Skeletal muscle satellite cell (primary cell): ENCODE data around the gene FOXG1.

Source experiments
- H3K27me3 ChIP-seq: 2 replicates; pipeline ENCODE4 v1.7.0; 2013; ENCODE audit warnings: low read length; ENCODE audit not compliant: control insufficient read depth, insufficient read depth
- H3K36me3 ChIP-seq: 2 replicates; pipeline ENCODE4 v1.7.0; 2013; ENCODE audit warnings: mild to moderate bottlenecking, control low read depth, low read length; ENCODE audit not compliant: insufficient read depth
- H3K4me1 ChIP-seq: 2 replicates; pipeline ENCODE4 v1.7.0; 2013; ENCODE audit warnings: low read length; ENCODE audit not compliant: control insufficient read depth, insufficient read depth
- H3K4me2 ChIP-seq: 2 replicates; pipeline ENCODE4 v1.7.0; 2013; ENCODE audit warnings: mild to moderate bottlenecking, low read length
- H3K4me3 ChIP-seq: 2 replicates; pipeline ENCODE4 v1.7.0; 2013; ENCODE audit warnings: low read length
- H3K9ac ChIP-seq: 2 replicates; pipeline ENCODE4 v1.7.0; 2013; ENCODE audit warnings: mild to moderate bottlenecking, low read depth, low read length, moderate library complexity
- H3K9me3 ChIP-seq: replicated peaks from 2 replicates; pipeline ENCODE4 v1.7.0; 2013; ENCODE audit warnings: mild to moderate bottlenecking, control low read depth, low read length

FOXG1 gene

GRCh38 chr14:28782301-28782700 lies 15.7 kb downstream of the FOXG1 start:
- Histone ChIP-seq H3K4me2 (no peak overlapping the region), H3K9ac (no peak overlapping the region), H3K36me3 (no peaks in the 10 kb centered on the region), H3K27me3 (peaks cover 89% of the 10 kb centered on the region), H3K4me3 (no peak overlapping the region), H3K4me1 (peaks cover 12% of the 10 kb centered on the region), H3K9me3 (no peaks in the 10 kb centered on the region)

DNA sequence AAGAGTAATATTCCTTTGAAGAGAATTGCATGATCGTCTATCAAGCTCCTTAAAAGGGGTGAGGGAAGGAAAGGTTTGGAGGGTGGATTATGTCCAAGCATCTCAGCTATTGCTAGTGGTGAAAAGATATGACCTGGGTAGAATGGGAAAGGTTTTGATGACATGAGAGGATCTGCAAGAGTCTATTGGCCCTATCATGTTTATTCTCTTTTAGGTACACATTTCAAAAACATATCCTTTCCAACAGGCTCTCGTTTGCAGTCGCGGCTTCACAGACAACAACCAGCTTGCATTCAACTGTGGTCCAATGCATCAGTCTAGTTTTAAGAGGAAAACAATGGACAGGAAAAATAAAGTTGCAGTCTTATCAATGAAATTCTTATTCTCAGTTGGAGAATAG lies 17.1 kb downstream of the FOXG1 start:
- Histone ChIP-seq H3K27me3 (peaks cover 80% of the 10 kb centered on the region), H3K4me1 (peaks cover 12% of the 10 kb centered on the region)

DNA sequence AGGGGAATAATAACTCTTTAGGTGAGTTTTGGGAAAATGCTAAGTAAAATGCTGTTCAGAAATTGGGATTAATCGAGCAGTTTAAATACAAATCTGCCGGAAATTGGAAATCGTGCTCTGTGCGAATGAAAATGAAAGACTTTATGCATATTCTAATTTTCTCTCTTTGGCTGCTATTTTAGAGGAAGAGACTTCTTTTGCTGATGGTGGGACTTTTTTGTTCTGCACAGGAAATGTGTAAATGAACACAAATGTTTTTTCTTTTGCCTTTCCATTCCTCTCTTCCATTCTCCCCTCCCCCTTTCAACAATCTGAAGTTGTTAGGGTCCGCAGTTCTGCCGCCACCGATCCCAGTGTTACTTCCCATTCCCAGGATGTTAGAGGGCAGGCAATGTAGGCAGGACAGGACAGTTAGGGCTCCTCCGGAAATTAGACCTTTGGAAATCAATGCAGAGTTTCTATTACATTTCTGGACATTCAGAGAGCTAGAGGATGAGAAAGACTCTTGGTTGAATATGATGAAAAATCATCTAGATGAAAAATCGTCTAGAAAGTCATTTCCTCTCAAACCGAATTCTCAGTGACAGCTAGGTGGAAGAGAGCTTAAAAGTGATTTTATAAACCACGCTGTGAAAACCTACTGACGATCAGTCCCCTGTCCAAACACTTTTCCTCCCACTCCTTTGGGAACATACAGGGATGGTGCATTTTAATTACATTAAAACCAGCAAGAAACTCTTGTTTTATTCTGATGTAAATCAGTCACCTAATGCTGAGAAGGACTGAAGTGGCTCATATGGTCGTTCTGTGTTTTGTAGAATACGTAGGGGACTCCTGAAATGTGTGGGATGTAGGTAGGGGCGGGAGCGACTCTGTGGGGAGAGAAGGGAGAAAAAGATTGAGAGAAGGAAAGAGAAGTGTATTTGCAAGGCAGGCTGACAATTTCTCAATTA lies 17.8 kb downstream of the FOXG1 start:
- Histone ChIP-seq H3K4me2 (peak overlapping the region; percentile 80), H3K9ac (no peak overlapping the region), H3K4me3 (peak overlapping the region; percentile 67), H3K9me3 (no peaks in the 10 kb centered on the region), H3K27me3 (peaks cover 79% of the 10 kb centered on the region), H3K4me1 (peaks cover 12% of the 10 kb centered on the region), H3K36me3 (no peaks in the 10 kb centered on the region)

More for the DNA sequence above, 17.1 kb downstream of the FOXG1 start:
- no peak overlapping the region for H3K9ac ChIP-seq
- H3K4me2 ChIP-seq: no peak overlapping the region
- no peak overlapping the region for H3K4me3 ChIP-seq
- H3K9me3 ChIP-seq: no peaks in the 10 kb centered on the region
- H3K36me3 ChIP-seq: no peaks in the 10 kb centered on the region

DNA sequence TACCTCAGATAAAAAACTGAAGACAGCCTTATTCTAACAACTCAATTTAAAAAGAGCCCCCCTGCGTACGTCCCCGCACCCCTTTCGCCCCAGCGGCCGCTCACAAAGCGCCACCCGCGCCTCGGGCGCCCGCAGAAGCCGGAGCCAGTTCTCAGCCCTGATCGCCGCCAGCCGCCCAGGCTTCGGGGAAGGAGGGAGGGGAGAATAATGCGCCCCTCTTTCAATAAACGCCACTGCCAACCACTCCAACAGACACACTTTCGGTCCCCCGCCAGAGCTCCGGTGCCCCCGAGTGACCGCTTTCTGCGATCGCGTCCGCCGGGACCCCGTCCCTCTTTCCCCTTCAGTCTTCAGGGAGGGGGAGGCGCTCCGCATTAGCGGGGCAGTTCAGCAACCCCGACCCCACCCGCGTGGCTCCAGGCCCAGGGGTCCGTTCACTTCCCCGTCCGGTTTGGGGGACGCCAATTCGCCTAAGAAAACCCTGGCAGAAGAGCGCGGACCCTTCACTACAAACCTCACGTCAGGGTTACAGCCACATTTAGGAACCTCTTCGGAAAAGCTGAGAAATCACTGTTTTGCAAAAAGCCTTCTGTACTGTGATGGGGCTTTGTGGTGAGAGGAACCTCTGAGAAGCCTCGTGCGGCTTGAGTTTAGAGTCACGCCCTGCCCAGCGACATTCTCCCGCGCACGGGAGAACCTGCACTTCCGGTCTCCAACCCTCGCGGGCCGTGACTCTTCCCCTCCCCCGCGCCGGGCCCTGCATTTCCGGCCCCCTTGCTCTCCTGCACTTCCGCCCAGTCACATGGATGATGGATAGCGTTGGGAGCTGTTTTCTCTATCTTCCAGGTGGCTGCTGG lies 18.7 kb downstream of the FOXG1 start:
- no peak overlapping the region for H3K9ac ChIP-seq
- H3K9me3 ChIP-seq: no peaks in the 10 kb centered on the region
- H3K27me3 ChIP-seq: peaks cover 77% of the 10 kb centered on the region
- peak overlapping the region; percentile 80 for H3K4me2 ChIP-seq
- H3K4me3 ChIP-seq: peak overlapping the region; percentile 67
- H3K36me3 ChIP-seq: no peaks in the 10 kb centered on the region
- peaks cover 12% of the 10 kb centered on the region for H3K4me1 ChIP-seq

GRCh38 chr14:28807518-28807917 lies 40.9 kb downstream of the FOXG1 start:
- Histone ChIP-seq H3K36me3 (no peaks in the 10 kb centered on the region), H3K9me3 (no peaks in the 10 kb centered on the region), H3K4me1 (no peaks in the 10 kb centered on the region), H3K4me2 (no peak overlapping the region), H3K9ac (no peak overlapping the region), H3K27me3 (peaks cover 14% of the 10 kb centered on the region), H3K4me3 (no peak overlapping the region)

DNA sequence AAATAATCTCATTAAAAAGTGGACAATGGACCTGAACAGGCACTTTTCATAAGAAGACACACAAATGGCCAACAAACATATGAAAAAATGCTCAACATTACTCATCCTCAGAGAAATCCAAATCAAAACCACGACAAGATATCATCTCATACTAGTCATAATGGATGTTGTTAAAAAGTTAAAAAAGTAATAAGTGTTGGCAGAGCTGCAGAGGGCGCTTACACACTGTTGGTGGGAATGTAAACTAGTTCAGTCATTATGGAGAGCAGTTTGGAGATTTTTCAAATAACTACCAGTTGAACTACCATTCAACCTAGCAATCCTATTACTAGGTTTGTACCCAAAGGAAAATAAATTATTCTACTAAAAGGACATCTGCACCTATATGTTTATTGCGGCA lies 47.2 kb downstream of the FOXG1 start:
- H3K36me3 ChIP-seq: no peaks in the 10 kb centered on the region
- H3K4me1 ChIP-seq: no peaks in the 10 kb centered on the region
- H3K4me3 ChIP-seq: no peak overlapping the region
- no peaks in the 10 kb centered on the region for H3K9me3 ChIP-seq
- no peak overlapping the region for H3K4me2 ChIP-seq
- no peak overlapping the region for H3K9ac ChIP-seq
- peaks cover 16% of the 10 kb centered on the region for H3K27me3 ChIP-seq
